Erythroblast (primary cell): ENCODE measurements around the gene SNCB.

ENCODE experiments used
- GATA1 ChIP-seq: IDR thresholded peaks from 2 replicates; pipeline ENCODE4 v1.6.1; 2011; ENCODE audit warnings: low read depth, mild to moderate bottlenecking, control low read depth, low read length, moderate library complexity
- POLR2A ChIP-seq: IDR thresholded peaks from 2 replicates; pipeline ENCODE4 v1.6.1; 2011; ENCODE audit warnings: mild to moderate bottlenecking, low read length

- TF ChIP-seq POLR2A, result no peak
- TF ChIP-seq GATA1, result no peak
Observed at GRCh38 chr5:176675676-176676360, 45.5 kb upstream of the SNCB start.
